IMR-90 (cell line): ENCODE measurements around the gene MAPKAP1. TPM values are rescaled to one million over a fixed set of nuclear protein-coding genes. Genes with fewer than 3 reads are reported as not detected.

ENCODE experiments used
- ATAC-seq: fragments of 200-7000 bp; cut with Tn5 transposase; 2 replicates; pipeline ENCODE4 v1.9.1; 2020; ENCODE audit warnings: low read depth, mild to moderate bottlenecking, moderate library complexity
- BruUV-seq: library from RNA; stranded (reverse); fragments of 400-500 nt; replicated peaks from 2 replicates; lab custom pipeline; 2021; lab: Mats Ljungman, UMichigan
- CTCF ChIA-PET: fragments of 300-600 bp; formaldehyde crosslinking; extraction: SDS; loops from one replicate; lab custom pipeline; 2021; ENCODE audit warnings: antibody characterized with exemption; lab: Yijun Ruan, JAX
- POLR2A ChIA-PET: fragments of 300-600 bp; sonication (Branson Sonifier 250); formaldehyde crosslinking; loops from one replicate; lab custom pipeline; 2022; ENCODE audit warnings: antibody characterized with exemption; ENCODE audit not compliant: unreplicated experiment; lab: Charles Lee
- DNase-seq: peaks from one replicate; pipeline ENCODE4 v3.0.0; 2013
- H2AFZ ChIP-seq: replicated peaks from 2 replicates; pipeline ENCODE3; 2013; ENCODE audit warnings: low read length, mild to moderate bottlenecking; ENCODE audit not compliant: poor library complexity
- H2AK5ac ChIP-seq: 2 replicates; pipeline ENCODE4 v1.6.1; 2013; ENCODE audit warnings: low read depth, low read length, inconsistent platforms
- H2AK9ac ChIP-seq: replicated peaks from 2 replicates; pipeline ENCODE3; 2013; ENCODE audit warnings: mild to moderate bottlenecking, low read depth, low read length, moderate library complexity; ENCODE audit not compliant: poor library complexity
- H2BK120ac ChIP-seq: 2 replicates; pipeline ENCODE4 v1.6.1; 2013; ENCODE audit warnings: low read depth, low read length, inconsistent platforms
- H2BK15ac ChIP-seq: 3 replicates; pipeline ENCODE4 v1.6.1; 2013; ENCODE audit warnings: low read depth, low read length, inconsistent platforms
- H2BK20ac ChIP-seq: 2 replicates; pipeline ENCODE4 v1.6.1; 2013; ENCODE audit warnings: low read depth, mild to moderate bottlenecking, inconsistent platforms, low read length, moderate library complexity
- H2BK5ac ChIP-seq: 2 replicates; pipeline ENCODE4 v1.6.1; 2013; ENCODE audit warnings: mild to moderate bottlenecking, low read depth, low read length, inconsistent platforms; ENCODE audit not compliant: poor library complexity, severe bottlenecking
- H3K14ac ChIP-seq: replicated peaks from 2 replicates; pipeline ENCODE4 v1.6.1; 2013; ENCODE audit warnings: low read depth, low read length, inconsistent platforms
- H3K18ac ChIP-seq: 2 replicates; pipeline ENCODE4 v1.6.1; 2013; ENCODE audit warnings: low read depth, low read length, control low read depth
- H3K23ac ChIP-seq: 2 replicates; pipeline ENCODE4 v1.6.1; 2013; ENCODE audit warnings: low read depth, low read length, inconsistent platforms
- H3K27ac ChIP-seq: 2 replicates; pipeline ENCODE4 v1.5.1; 2013; ENCODE audit warnings: mild to moderate bottlenecking, control low read depth, low read length; ENCODE audit not compliant: insufficient read depth
- H3K27me3 ChIP-seq: 2 replicates; pipeline ENCODE4 v1.6.1; 2013; ENCODE audit warnings: low read length; ENCODE audit not compliant: control insufficient read depth, insufficient read depth
- H3K36me3 ChIP-seq: 2 replicates; pipeline ENCODE4 v1.6.1; 2013; ENCODE audit warnings: low read length, mixed read lengths; ENCODE audit not compliant: control insufficient read depth, insufficient read depth
- H3K4ac ChIP-seq: 2 replicates; pipeline ENCODE4 v1.6.1; 2013; ENCODE audit warnings: low read depth, low read length, inconsistent platforms
- H3K4me1 ChIP-seq: 2 replicates; pipeline ENCODE4 v1.6.1; 2013; ENCODE audit warnings: low read length, mixed read lengths; ENCODE audit not compliant: control insufficient read depth, insufficient read depth
- H3K4me2 ChIP-seq: 2 replicates; pipeline ENCODE4 v1.6.1; 2013; ENCODE audit warnings: low read depth, mild to moderate bottlenecking, control low read depth, low read length, moderate library complexity
- H3K4me3 ChIP-seq: 2 replicates; pipeline ENCODE4 v1.5.1; 2013; ENCODE audit warnings: low read depth, mild to moderate bottlenecking, control low read depth, low read length, moderate library complexity; ENCODE audit not compliant: insufficient read depth
- H3K56ac ChIP-seq: 2 replicates; pipeline ENCODE4 v1.6.1; 2013; ENCODE audit warnings: low read length, inconsistent platforms; ENCODE audit not compliant: insufficient read depth; ENCODE audit errors: extremely low read depth
- H3K79me1 ChIP-seq, 2 experiments: 2 replicates each; pipeline ENCODE4 v1.6.1; 2013; ENCODE audit warnings: low read length in 2 of 2, inconsistent platforms in 1 of 2, low read depth in 1 of 2
- H3K9ac ChIP-seq: 2 replicates; pipeline ENCODE4 v1.6.1; 2013; ENCODE audit warnings: low read depth, low read length, control low read depth
- H3K9me1 ChIP-seq: 2 replicates; pipeline ENCODE4 v1.6.1; 2013; ENCODE audit warnings: low read length, inconsistent platforms; ENCODE audit not compliant: insufficient read depth
- H3K9me3 ChIP-seq: 2 replicates; pipeline ENCODE4 v1.6.1; 2013; ENCODE audit warnings: low read length; ENCODE audit not compliant: control insufficient read depth, insufficient read depth
- H4K20me1 ChIP-seq: 2 replicates; pipeline ENCODE4 v1.6.1; 2013; ENCODE audit warnings: low read length, inconsistent platforms; ENCODE audit not compliant: insufficient read depth
- H4K5ac ChIP-seq: 2 replicates; pipeline ENCODE4 v1.6.1; 2013; ENCODE audit warnings: mild to moderate bottlenecking, low read depth, low read length, control low read depth
- H4K8ac ChIP-seq, 2 experiments: 2 replicates each; pipeline ENCODE4 v1.6.1; 2013; ENCODE audit warnings: low read depth in 2 of 2, low read length in 2 of 2, control low read depth in 1 of 2, inconsistent platforms in 1 of 2
- H4K91ac ChIP-seq: 2 replicates; pipeline ENCODE4 v1.6.1; 2013; ENCODE audit warnings: low read depth, low read length, inconsistent platforms; ENCODE audit not compliant: insufficient read depth
- CEBPB ChIP-seq: IDR thresholded peaks from 2 replicates; pipeline ENCODE4 v1.6.1; 2012; ENCODE audit warnings: low read depth, low read length, improper control_type of control experiment
- CHD1 ChIP-seq: IDR thresholded peaks from 2 replicates; pipeline ENCODE4 v1.6.1; 2012; ENCODE audit warnings: low read depth, low read length, improper control_type of control experiment
- FOS ChIP-seq: fragments of 150-350 bp; IDR thresholded peaks from 2 replicates; pipeline ENCODE4 v1.6.1; 2016; ENCODE audit warnings: low read depth, low read length
- MAZ ChIP-seq: IDR thresholded peaks from 2 replicates; pipeline ENCODE4 v1.6.1; 2012; ENCODE audit warnings: low read depth, mild to moderate bottlenecking, low read length, improper control_type of control experiment, moderate library complexity, borderline replicate concordance
- NFE2L2 ChIP-seq: fragments of 150-350 bp; IDR thresholded peaks from 2 replicates; pipeline ENCODE4 v1.6.1; 2016; ENCODE audit warnings: low read depth, mild to moderate bottlenecking, low read length
- RFX5 ChIP-seq: IDR thresholded peaks from 2 replicates; pipeline ENCODE4 v1.8.0; 2012; ENCODE audit warnings: low read depth, mild to moderate bottlenecking, low read length, moderate library complexity
- WGBS, 2 experiments: methylation state at CpG; one replicate each; pipeline versions ENCODE4 v1.1.5 to v1.1.7; 2013; ENCODE audit warnings: missing lambda C conversion rate in 2 of 2; ENCODE audit not compliant: insufficient read length in 1 of 2; ENCODE audit errors: extremely low coverage in 2 of 2; 5-methylcytosine and 5-hydroxymethylcytosine counted together
- dilution Hi-C: fragments of 300-500 bp; cut with HindIII; formaldehyde crosslinking; loops from one replicate; pipeline ENCODE4 v1.14.3; 2018; ENCODE audit warnings: low sequenced_read_pairs; ENCODE audit not compliant: unreplicated experiment
- in situ Hi-C: fragments of 300-500 bp; cut with MboI; formaldehyde crosslinking; loops from 3 replicates; pipeline ENCODE4 v1.14.3; 2019; ENCODE audit warnings: low sequenced_read_pairs, inconsistent platforms, mixed read lengths
- intact Hi-C: fragments of 100-400 bp; cut with micrococcal nuclease; formaldehyde crosslinking; loops from 2 replicates; pipeline ENCODE4 v1.10.0; 2022
- polyA plus RNA-seq, 3 experiments: library from polyadenylated mRNA; depleted of rRNA; stranded (reverse); fragments of >200 nt; gene quantifications; 2 replicates each; pipeline ENCODE4 v1.2.3, GENCODE V29; 2012; ENCODE audit warnings: low replicate concordance in 1 of 3
- total RNA-seq: library from RNA; depleted of rRNA; stranded (reverse); fragments of >200 nt; gene quantifications from 2 replicates; pipeline ENCODE4 v1.2.3, GENCODE V29; 2012
- TF ChIP-seq, protein P1 (sequence below): conservative IDR thresholded peaks from 2 replicates; pipeline ENCODE4 v1.5.1; 2012; ENCODE audit warnings: mild to moderate bottlenecking, low read depth, low read length, improper control_type of control experiment

MAPKAP1 gene
- total and polyA plus RNA-seq, 2 of the 4 experiments (the other 2 are of a cell fraction): 87.2 to 158 TPM

DNA sequence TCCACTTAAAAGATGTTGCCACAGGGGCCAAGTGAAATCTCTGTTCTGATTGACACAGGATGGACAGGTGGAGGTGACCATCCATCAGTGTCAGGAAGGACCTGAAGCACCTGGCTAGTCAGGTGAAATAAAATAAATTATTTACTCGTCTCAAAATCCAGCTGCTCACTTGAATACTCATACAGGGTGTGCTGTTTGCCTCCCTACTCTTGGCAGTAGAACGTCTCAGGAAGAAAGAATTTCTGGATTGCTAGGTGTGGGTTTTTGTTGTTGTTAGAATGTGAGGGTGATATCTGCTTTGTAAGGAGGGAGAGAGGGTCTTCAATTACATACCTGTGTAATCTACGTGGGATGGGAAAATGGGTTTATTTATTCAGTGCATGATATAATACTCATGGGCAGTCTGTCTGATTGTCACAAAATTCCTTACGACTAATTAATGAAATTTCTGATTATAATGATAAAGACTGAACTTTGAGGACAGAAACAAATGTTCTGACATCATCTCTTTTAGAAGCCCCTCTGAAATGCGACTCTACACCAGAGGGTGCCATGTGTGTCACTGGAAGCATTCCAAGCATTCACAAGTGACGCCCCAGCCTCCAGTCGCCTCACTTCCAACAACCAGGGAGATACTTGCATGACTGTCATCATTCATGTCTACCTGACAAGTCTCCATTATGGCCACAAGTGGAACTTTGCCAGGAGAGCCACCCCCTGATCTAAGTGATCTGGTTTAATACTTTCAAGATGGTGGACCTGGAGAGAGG, 227.0 kb downstream of the MAPKAP1 start:
- Histone ChIP-seq H3K4ac (no peak overlapping the region), H2AK9ac (no peak overlapping the region), H2AK5ac (no peak overlapping the region), H4K91ac (no peak overlapping the region), H3K79me1 (peaks cover 4 to 8% of the 10 kb centered on the region in 2 experiments; a peak in 3 of 4 replicates), H3K18ac (no peak overlapping the region), H3K9me1 (peaks cover 15% of the 10 kb centered on the region), H3K23ac (no peak overlapping the region), H4K8ac (no peak overlapping the region), H3K36me3 (peaks cover 8% of the 10 kb centered on the region; the same call in 1 of the 2 replicates), H3K56ac (no peak overlapping the region), H3K9ac (no peak overlapping the region), H3K9me3 (no peaks in the 10 kb centered on the region), H3K4me2 (no peak overlapping the region), H3K4me1 (peaks cover 5% of the 10 kb centered on the region), H2BK15ac (no peak overlapping the region), H2BK20ac (no peak overlapping the region), H3K4me3 (no peak overlapping the region), H4K20me1 (peaks cover 4% of the 10 kb centered on the region; the same call in 1 of the 2 replicates), H2BK120ac (no peak overlapping the region), H3K27ac (no peak overlapping the region), H3K14ac (no peak overlapping the region), H3K27me3 (no peaks in the 10 kb centered on the region), H4K5ac (no peak overlapping the region), H2BK5ac (no peak overlapping the region), H2AFZ (no peak overlapping the region)
- WGBS, 2 experiments: no CpG with 5 or more reads among the region's 7 CpGs
- in situ Hi-C loops: no loop called here
- BruUV-seq: no TSS peak
- ATAC-seq: no peak
- ChIA-PET POLR2A (interaction anchor here (0.7 kb wide), 2 partner anchors 70 to 92 kb away, joined by 7 to 8 read pairs; no protein-coding TSS in a partner anchor), CTCF (no interaction called here)
- TF ChIP-seq NFE2L2: no peak
- no peak for TF ChIP-seq MAZ
- no peak for TF ChIP-seq FOS
- TF ChIP-seq CHD1: no peak
- no peak for TF ChIP-seq CEBPB
- no peak for TF ChIP-seq RFX5
- TF ChIP-seq, protein P1, sequence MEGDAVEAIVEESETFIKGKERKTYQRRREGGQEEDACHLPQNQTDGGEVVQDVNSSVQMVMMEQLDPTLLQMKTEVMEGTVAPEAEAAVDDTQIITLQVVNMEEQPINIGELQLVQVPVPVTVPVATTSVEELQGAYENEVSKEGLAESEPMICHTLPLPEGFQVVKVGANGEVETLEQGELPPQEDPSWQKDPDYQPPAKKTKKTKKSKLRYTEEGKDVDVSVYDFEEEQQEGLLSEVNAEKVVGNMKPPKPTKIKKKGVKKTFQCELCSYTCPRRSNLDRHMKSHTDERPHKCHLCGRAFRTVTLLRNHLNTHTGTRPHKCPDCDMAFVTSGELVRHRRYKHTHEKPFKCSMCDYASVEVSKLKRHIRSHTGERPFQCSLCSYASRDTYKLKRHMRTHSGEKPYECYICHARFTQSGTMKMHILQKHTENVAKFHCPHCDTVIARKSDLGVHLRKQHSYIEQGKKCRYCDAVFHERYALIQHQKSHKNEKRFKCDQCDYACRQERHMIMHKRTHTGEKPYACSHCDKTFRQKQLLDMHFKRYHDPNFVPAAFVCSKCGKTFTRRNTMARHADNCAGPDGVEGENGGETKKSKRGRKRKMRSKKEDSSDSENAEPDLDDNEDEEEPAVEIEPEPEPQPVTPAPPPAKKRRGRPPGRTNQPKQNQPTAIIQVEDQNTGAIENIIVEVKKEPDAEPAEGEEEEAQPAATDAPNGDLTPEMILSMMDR: no peak
- dilution Hi-C loops: no loop called here
- no peak for DNase-seq
- intact Hi-C loops: loop anchor here (10.0 kb wide), 1 partner anchor 155 kb away; no protein-coding TSS in a partner anchor
